Hematopoietic multipotent progenitor cell treated with erythropoietin and hydrocortisone succinate and interleukin-3 and kit ligand, for 15 days (in vitro differentiated cells): ENCODE measurements around the gene EPN3.
A peak's percentile ranks its signal among the peaks of the same experiment; 100 is the strongest.

Experiments
- DNase-seq: peaks from one replicate; pipeline ENCODE4 v3.0.0-alpha.2; 2015; ENCODE audit warnings: low spot score

The EPN3 gene

DNA sequence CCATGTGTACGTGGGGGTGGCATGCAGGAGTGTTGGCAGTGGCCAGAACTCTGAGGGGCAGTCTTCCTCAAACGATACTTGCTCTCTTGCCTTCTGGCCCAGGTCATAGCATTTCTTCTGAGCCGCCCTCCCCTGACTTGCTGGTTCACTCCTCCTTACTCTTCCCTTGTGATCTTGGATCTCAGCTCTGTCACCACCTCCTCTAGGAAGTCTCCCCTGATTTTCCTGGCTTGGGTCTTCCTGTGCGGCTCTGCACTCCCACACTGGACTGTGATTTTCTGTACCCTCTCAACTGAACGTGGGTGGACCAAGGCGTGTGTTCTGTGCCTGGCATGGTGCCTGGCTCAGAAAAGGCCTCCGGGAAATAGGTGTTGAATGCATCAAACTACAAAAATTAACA is 2.9 kb downstream of the EPN3 start:
- no peak for DNase-seq

DNA sequence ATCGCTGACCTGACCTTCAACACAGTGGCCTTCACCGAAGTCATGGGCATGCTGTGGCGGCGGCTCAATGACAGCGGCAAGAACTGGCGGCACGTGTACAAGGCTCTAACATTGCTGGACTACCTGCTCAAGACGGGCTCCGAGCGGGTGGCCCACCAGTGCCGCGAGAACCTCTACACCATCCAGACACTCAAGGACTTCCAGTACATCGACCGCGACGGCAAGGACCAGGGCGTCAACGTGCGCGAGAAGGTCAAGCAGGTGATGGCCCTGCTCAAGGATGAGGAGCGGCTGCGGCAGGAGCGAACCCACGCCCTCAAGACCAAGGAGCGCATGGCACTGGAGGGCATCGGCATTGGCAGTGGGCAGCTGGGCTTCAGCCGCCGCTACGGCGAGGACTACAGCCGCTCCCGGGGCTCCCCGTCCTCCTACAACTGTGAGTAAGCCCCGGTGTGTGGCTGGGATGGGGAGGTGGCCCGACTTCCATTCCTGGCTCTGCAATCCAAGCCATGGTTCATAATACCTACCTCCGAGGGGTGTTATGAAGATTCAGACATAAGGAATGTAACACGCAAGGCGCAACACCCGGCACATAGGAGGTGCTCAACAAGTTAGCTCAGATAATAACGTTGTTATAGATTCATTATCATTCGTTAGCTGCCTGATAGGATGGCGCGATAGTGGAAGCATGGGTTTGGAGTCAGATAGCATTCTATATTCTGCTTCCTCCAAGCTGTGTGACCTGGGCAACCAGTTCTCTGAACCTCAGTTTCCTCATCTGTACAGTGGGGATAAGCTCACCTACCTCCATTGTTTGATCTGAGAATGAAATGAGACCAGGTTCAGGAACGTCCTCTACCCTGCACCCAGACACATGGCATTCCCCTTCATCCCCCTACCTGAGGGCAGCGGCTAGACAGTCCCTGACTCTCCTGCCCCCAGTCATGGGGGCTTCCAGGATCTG is 4.4 kb downstream of the EPN3 start:
- DNase-seq: no peak

DNA sequence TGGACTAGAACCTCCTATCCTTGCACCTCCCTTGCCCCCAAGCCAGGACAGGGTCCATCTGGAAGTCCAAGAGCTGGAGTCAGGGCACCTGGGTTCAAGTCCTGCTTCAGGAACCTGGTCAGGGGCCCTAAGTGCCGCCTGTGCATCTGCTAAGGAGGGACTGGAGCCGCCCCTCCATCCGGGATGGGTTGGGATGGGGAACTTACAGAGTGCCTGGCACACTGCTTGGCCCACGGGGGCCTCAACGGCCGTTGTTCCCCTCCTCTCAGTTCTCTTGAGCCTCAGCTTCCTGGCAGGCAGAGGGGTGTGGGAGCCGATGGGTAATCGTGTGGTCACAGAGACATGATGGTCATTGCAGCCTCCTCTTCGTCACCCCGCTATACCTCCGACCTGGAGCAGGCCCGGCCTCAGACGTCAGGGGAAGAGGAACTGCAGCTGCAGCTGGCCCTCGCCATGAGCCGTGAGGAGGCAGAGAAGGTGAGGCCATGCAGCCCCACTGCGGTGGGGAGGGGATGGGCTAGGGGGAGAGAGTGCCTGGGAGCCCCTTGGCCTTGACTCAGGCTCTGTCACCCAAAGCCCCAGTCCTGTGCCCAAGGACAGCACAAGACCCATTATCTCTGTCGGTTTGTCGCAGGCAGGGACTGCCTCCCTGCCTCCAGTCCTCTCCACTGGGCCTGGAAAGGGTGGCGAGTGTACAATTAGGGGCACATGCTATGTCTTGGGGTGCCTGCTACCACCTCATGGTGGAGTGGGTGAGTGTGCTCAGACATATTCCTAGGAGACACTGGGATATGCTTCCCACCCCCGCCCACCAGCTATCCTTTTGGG is 5.4 kb downstream of the EPN3 start:
- DNase-seq: no peak

DNA sequence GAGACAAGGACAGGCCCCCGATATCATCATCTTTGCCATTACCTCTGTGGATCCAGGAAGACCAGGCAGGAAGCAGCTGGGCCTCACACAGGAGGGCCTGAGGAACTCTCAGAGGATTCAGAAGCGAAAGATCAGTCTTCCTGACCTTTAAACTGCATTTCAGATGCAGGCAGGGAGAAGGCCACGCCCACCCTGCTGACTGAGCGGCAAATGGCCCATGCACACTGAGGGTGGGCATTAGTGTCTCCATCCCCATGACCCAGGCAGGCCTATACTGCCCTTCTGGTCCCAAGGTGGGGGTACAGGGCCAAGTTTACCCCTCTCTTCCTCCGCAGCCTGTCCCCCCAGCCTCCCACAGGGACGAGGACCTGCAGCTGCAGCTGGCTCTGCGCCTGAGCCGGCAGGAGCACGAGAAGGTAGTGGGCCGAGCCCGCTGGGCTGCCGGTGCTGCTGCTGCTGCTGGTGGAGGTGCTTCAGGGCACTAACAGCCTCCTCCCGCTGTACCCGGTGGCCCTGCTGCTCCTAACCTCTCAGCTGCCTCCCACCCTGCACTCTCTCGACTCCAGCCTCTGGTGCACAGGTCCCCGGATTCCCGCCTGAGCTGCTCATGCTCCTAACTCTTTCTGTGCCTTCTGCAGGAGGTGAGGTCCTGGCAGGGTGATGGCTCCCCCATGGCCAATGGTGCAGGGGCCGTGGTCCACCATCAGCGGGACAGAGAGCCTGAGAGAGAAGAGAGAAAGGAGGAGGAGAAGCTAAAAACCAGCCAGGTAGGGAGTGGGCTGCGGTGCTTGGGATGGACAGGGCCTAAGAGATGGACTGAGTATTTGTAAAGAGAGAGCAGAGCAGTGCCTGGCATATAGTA is 6.2 kb downstream of the EPN3 start:
- no peak for DNase-seq

DNA sequence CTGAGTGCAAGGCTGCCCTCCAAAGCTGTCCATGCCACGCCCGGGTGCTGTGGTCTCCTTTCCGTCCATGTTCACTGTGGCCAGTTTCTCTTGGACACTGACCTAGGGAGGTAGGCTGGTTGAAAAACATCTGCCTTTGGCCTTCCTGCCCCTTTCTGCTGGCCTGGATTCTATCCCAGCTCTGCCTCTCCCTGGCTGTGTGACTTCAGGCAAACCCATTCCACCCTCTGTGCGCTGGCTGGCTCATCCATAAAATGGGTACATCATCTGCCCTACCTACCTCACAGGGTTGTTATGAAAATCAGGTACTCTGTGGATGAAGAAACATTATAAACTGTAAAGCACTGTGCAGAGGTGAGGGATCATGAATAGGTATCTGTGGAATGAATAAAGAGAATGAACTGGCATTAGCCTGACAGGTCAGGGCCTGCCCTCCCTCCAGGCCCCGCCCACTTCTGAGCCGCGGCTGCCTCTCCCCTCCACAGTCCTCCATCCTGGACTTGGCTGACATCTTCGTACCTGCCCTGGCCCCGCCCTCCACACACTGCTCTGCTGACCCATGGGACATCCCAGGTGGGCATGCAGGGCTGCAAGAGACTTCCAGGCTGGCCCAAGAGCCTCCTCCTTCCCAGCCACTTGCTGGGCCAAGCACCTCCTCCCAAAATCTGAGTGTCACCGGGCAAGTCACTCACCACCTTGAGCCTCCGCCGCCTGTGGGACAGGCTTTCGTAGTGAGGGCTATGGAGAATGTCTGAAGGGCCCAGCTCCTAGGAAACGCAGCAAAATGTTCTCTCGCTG is 7.4 kb downstream of the EPN3 start:
- DNase-seq: no peak

DNA sequence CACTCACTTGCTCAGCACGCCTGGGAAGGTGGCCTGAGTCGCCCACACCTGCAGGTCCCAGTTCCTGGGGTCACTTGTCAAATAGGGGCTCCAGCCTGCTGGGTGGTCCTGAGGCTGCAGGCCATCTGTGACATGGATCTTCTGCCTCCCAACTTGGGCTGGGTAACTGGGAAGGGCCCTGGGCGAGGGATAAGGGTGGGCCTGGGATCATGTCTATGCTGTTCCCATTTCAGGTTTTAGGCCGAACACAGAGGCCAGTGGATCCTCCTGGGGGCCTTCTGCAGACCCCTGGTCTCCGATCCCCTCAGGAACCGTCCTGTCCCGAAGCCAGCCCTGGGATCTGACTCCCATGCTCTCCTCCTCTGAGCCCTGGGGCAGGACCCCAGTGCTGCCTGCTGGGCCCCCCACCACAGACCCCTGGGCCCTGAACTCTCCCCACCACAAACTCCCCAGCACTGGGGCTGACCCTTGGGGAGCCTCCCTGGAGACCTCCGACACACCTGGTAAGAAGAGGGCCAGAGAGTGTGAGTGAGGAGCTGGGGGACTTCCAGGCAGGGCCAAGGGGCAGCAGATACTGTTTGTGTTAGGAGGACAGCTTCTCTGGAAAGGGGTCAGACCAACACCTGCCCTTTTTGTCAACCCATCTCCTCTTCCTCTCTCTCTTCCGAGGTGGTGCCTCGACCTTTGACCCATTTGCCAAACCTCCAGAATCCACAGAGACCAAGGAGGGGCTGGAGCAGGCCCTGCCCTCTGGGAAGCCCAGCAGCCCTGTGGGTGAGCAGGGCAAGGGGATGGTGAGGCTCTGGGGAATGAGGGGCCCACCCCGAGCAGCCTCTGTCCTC is 8.2 kb downstream of the EPN3 start:
- no peak for DNase-seq

DNA sequence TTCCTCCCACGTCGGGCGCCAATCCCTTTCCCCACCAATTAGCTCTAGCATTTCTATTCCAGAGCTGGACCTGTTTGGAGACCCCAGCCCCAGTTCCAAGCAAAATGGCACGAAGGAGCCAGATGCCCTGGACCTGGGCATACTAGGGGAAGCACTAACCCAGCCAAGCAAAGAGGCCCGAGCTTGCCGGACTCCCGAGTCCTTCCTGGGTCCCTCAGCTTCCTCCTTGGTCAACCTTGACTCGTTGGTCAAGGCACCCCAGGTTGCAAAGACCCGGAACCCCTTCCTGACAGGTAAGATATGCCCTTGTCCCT is 8.8 kb downstream of the EPN3 start:
- DNase-seq: no peak

DNA sequence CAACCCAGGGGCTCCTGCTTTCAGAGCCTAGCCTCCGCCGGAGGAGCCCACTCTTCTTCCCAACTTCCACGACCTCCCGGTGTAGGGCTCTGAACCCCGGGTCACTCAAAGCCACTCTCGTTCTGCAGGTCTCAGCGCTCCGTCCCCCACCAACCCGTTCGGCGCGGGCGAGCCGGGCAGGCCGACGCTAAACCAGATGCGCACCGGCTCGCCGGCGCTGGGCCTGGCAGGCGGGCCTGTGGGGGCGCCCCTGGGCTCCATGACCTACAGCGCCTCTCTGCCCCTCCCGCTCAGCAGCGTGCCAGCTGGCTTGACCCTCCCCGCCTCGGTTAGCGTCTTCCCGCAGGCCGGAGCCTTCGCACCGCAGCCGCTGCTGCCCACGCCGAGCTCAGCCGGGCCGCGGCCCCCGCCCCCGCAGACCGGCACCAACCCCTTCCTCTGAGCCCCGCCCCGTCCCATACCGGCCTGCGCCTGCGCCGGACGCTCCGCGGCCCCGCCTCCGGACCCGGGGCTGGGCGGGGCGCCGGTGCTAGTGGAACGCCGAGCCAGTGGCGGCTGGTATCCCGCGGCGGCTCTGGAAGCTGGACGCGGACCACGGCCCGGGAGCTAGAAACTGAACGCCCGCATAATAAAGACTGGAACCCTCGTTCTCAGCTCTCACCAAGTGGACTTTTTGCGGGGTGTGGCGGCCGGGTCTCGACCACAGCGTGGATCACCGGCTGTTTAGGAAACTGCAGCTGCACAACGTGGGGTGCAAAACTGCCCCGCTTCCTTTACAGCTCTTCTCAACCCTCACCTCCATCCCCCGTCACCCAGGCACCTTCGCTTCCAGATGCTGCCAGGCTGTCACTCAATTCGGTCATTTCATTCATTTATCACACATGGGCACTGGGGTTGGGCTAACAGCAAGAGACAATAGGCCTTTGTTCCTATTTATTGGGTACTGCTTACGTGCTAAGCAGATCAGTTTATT is 9.5 kb downstream of the EPN3 start:
- peak; percentile 81 for DNase-seq

DNA sequence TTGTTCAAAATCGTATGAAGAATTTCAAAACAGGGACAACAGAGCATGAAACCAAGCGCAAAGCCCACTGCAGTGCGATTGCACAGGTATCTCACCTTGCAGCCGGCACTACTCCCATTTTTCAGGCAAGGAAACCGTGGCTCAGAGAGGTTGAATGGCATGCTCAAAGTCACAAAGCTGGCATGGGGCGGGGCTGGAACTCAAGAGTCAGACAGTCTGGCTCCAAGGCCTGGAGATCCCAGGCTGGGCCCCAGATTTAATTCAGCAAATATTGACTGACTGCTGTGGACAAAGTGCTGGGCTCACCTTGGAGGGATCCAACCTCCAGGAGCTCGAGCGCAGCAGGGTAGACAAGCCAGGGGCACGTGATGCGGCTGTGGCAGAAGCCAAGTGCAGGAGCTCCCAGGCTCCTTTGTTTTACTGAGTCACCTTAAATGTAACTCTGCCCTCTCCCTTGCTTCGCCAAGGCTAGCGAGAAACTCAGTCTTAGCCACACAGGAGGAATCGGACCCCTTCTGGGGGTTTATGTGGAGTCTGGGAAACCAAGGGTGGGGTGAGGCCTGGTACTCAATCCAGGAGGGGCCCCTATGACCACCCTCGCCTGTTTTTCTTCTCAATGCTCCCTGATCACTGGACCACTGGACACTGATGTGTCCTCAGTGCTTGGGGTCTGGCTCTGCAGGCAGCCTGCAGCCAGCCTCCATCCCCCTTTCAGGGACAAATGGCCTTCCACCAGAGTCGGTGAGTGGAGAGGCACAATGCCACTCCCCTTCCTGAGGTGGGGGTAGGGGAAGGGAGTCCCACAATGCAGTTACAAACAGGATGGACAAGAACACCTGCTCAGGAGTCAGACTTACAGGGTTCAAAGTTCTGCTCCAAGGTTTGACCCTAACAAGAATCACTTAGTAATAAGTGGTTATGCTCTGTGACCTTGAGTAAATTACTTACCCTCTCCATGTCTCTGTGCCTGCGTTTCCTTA is 10.6 kb downstream of the EPN3 start:
- DNase-seq: no peak

DNA sequence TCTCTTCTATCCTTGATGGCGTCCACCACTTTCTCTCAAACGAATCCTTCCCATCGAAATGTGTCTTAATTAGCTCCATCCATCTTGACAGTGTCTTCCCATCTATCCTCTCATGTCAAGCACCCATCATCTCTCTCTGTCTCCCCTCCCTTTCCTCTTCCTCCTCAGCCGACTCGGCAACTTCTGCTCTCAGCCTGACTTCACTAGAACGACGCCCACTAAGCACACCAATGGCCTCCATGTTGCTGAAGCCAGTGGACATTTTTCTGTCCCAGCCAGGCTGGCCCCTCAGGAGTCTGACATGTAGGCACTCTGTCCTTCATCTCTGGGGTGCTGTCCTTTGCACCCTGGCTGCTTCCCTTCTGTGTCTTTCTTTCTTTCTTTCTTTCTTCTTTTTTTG is 12.0 kb downstream of the EPN3 start:
- DNase-seq: no peak

DNA sequence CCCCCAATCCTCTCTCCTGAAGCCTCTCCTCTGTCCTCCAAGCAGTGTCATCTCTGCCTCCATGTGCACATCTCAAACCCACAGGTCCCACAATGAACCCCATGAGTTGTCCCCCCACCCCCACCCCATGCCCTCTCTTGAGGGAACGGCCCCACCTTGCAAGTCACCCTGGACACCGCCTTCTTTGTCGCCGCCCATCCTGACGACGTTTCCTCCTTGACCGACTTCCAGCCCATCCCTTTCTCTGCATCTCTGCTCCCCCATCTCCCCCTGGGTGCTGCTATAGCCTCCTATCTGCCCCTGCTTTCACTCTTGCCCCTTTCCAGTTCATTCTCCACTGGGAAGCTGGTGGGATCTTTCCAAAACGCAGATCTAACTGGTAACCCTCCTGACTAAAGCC is 12.8 kb downstream of the EPN3 start:
- no peak for DNase-seq

DNA sequence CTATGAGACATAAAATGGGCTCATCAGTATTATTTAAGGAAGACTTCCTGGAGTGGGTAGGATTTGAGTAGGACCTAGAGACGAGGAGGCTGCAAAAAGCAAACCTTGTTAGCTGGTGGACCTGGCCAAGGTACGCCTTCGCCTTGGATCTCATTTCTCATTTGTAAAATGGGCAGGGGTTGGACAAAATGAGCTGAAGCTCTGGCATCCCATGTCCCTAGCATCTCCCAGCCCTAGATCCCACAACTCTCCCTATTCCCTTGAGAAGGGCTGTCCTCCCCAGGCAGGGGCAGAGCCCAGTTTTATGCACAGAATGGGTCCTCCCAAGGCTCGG is 14.1 kb downstream of the EPN3 start:
- DNase-seq: no peak

DNA sequence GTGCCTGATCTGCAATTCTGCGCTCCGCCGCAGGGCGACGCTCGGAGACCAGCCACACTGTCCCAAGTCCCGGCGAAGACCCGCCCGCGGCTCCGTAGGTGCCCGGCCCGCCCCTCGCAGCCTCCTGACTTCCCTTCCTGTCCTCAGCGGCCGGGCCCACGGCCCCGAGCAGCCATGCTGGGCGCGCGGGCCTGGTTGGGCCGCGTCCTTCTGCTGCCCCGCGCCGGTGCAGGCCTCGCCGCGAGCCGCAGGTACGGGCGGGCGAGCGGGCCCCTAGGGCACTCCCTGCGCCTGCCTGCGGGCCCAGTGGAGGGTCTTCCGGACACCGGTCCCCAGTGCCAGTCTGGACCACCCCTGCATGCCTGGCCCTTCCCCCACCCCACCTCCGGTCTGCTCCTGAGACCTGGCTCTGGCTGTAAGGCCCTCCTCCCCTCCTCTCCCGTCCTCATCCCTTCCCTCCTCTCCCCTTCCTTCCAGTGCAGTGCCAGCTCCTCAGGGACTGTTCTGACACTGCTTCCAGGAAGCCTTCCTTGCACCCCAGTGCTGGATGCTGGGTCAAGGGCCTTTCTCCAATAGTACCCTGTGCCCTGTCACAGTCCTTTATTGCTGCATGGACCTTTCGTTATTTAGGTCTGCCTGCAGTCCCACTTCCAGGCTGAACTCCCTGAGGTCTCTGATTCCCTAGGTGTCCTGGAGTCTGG is 14.7 kb downstream of the EPN3 start, which contains the start of gene SPATA20:
Gene SPATA20 (plus strand): TSS at position 140 of the 701 bp plus-strand sequence. CDS start 35 bp downstream, at position 175.
- DNase-seq: peak; percentile 70

DNA sequence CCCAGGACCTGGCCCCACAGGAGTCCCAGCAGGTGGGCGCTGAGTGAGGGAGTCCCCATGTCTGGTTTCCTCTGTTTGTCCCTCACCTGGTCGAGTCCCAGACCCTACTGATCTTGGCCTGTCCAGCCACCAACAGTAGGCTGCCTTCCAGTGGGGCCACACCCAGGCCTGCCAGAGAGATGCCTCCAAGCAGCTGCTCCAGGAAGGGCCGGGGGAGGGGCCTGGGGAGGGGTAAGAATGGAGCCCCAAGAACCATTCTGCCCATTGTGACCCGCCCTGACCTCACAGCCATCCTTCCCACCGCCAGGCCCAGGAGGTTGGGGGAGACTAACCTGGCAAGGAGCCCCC is 15.2 kb downstream of the EPN3 start:
- no peak for DNase-seq

DNA sequence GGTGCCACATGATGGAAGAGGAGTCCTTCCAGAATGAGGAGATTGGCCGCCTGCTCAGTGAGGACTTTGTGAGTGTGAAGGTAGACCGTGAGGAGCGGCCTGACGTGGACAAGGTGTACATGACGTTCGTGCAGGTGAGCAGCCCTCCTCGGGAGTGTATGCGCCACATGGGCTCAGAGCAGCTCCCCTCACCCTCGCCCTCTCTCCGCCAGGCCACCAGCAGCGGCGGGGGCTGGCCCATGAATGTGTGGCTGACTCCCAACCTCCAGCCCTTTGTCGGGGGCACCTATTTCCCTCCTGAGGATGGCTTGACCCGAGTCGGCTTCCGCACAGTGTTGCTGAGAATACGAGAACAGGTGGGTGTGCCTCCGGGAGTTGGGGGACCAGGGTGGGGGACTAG is 16.3 kb downstream of the EPN3 start:
- DNase-seq: no peak

DNA sequence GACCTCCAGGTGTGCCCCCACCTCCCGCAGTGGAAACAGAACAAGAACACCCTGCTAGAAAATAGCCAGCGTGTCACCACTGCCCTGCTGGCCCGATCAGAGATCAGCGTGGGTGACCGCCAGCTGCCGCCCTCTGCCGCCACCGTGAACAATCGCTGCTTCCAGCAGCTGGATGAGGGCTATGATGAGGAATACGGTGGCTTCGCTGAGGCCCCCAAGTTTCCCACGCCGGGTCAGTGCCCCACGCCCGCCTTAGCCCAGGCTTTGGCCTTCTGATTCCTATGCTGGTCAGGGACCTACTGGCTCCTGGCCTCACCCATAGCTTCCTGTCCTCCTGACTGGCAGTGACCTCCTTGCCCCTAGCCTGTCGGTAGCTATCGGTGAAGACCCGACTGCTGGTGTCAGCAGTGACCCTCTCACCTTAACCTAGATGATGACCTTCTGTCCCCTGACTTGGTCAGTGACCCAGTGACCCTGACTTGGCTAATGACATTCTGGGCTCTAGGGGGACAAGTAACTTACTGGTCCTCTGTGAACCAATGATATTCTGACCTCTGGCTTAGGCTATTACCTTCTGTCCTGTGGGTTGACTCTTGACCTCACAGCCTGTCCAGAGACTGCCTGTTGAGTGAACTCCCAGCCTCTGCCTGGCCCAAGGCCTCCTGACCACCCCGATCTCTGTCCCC is 16.9 kb downstream of the EPN3 start:
- no peak for DNase-seq

DNA sequence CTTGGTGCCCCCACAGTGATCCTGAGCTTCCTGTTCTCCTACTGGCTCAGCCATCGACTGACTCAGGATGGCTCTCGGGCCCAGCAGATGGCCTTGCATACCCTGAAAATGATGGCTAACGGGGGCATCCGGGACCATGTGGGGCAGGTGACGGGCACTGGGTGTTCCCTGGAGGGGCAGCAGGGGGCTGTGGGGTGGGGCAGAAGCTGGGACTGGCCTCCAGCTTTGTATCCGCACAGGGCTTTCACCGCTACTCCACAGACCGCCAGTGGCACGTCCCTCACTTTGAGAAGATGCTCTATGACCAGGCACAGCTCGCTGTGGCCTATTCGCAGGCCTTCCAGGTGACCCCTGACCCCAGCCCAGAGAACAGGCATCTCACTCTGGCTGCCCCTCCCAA is 17.4 kb downstream of the EPN3 start:
- DNase-seq: no peak
